ENCODE measurements around the gene SEC14L3. TPM values are rescaled to one million over a fixed set of nuclear protein-coding genes. Genes with fewer than 3 reads are reported as not detected.

SEC14L3 gene
- total RNA-seq, 2 experiments from 2014 or later, result not detected

DNA sequence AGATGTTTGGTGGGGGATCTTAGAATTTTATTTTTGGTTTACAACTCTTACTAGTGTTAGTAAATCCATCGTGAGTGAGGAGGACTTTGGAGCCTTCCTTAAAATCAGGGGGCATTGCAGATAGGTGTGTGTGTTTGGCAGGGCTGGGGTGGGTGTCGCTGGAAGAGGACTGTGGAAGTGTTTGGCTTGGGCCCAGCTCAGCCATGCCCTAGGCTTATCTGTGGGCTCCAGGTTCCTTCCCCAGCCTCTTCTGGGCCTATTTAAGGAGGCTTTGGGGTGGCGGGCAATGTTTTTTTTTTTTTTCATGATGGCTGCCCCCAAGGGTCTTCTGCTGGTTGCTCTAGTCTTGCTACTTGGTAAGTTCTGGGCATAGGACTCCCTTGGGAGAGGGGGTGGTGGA, 24.2 kb downstream of the SEC14L3 start:
- H3K27ac ChIP-seq (ENCODE audit: low read depth, low read length, poor library complexity, severe bottlenecking), result no peak overlapping the region
- intact Hi-C loops (cut with micrococcal nuclease; ENCODE audit: unreplicated experiment), result no loop called here
- no peaks in the 10 kb centered on the region for H3K79me2 ChIP-seq (ENCODE audit: insufficient read depth, low read depth, low read length)
- BruUV-seq (replicated peaks), result no TSS peak
- ChIA-PET CTCF (ENCODE audit: unreplicated experiment) (no interaction called here), POLR2A (no interaction called here)
- no peak overlapping the region for H2AFZ ChIP-seq (ENCODE audit: low read length)
- H3K9me2 ChIP-seq (ENCODE audit: insufficient read depth, low read length), result no peaks in the 10 kb centered on the region
- peaks cover 14% of the 10 kb centered on the region for H3K4me1 ChIP-seq (ENCODE audit: insufficient read depth, low read length, poor library complexity, severe bottlenecking)
- DNase-seq (ENCODE audit: low spot score), result no peak
- no peaks in the 10 kb centered on the region for H3K36me3 ChIP-seq (ENCODE audit: insufficient read depth, low read length)
- no peaks in the 10 kb centered on the region for H3K9me3 ChIP-seq (ENCODE audit: low read length)
- TF ChIP-seq, protein P1, sequence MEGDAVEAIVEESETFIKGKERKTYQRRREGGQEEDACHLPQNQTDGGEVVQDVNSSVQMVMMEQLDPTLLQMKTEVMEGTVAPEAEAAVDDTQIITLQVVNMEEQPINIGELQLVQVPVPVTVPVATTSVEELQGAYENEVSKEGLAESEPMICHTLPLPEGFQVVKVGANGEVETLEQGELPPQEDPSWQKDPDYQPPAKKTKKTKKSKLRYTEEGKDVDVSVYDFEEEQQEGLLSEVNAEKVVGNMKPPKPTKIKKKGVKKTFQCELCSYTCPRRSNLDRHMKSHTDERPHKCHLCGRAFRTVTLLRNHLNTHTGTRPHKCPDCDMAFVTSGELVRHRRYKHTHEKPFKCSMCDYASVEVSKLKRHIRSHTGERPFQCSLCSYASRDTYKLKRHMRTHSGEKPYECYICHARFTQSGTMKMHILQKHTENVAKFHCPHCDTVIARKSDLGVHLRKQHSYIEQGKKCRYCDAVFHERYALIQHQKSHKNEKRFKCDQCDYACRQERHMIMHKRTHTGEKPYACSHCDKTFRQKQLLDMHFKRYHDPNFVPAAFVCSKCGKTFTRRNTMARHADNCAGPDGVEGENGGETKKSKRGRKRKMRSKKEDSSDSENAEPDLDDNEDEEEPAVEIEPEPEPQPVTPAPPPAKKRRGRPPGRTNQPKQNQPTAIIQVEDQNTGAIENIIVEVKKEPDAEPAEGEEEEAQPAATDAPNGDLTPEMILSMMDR (conservative IDR thresholded peaks at IDR 0.05; ENCODE audit: low read length), result no peak
- no peak for TF ChIP-seq EZH2phosphoT487 (IDR thresholded peaks at IDR 0.05; ENCODE audit: borderline replicate concordance, low read depth, low read length)
- no peak overlapping the region for H3K4me3 ChIP-seq (ENCODE audit: low read depth, low read length, poor library complexity, severe bottlenecking)
- no peak overlapping the region for H3K4me2 ChIP-seq (ENCODE audit: low read length)
- no peaks in the 10 kb centered on the region for H4K20me1 ChIP-seq (ENCODE audit: insufficient read depth, low read length)

DNA sequence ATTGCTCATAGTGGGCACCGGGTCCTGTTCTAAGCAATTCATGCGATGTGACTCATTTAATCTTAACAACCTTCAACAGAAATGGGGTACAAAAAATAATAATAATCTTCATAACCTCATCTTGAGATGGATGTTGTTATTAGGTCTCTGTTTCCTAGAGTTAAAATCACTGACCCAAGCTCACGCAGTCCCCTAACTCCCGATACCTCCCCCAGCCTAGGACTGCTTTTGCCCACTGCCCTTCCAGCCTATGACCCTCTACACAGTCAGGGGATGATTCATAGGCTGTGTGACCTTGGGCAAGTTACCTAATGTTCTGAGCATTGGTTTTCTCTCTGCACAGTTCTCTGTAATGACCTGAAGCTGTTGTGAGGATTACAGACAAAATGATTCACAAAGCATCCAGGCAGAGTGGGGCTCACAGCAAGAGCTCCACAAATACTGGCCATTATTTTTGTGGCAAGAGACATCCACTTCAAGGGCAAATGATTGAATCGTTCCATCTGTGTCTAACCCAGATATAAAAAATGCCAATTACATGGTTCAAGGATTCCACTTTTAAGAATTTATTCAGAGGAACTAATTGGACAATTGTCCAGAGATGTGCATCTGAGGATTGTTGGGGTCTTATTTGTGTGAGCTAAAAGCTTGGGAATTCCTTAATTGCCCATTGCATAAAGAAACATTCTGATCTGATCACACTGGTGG, 26.2 kb downstream of the SEC14L3 start:
- no TSS peak for BruUV-seq (replicated peaks)
- peak overlapping the region; percentile 91; the same call in 1 of the 2 replicates for H2AFZ ChIP-seq (ENCODE audit: low read length)
- no peak for DNase-seq (ENCODE audit: low spot score)
- no peaks in the 10 kb centered on the region for H3K9me3 ChIP-seq (ENCODE audit: low read length)
- TF ChIP-seq, protein P1 (conservative IDR thresholded peaks at IDR 0.05; ENCODE audit: low read length), result peak; percentile 54; the same call in 1 of the 2 replicates
- TF ChIP-seq EZH2phosphoT487 (IDR thresholded peaks at IDR 0.05; ENCODE audit: borderline replicate concordance, low read depth, low read length), result no peak
- intact Hi-C loops (cut with micrococcal nuclease; ENCODE audit: unreplicated experiment), result loop anchor here (2.0 kb wide), 1 partner anchor 39 kb away; no protein-coding TSS in a partner anchor
- H3K79me2 ChIP-seq (ENCODE audit: insufficient read depth, low read depth, low read length), result no peaks in the 10 kb centered on the region
- H3K9me2 ChIP-seq (ENCODE audit: insufficient read depth, low read length), result no peaks in the 10 kb centered on the region
- POLR2A ChIA-PET, result interaction anchor here (1.1 to 1.2 kb wide), 2 partner anchors 53 to 263 kb away, joined by 3 read pairs; no protein-coding TSS in a partner anchor
- H3K27ac ChIP-seq (ENCODE audit: low read depth, low read length, poor library complexity, severe bottlenecking), result no peak overlapping the region
- H3K36me3 ChIP-seq (ENCODE audit: insufficient read depth, low read length), result no peaks in the 10 kb centered on the region
- peak overlapping the region; percentile 47; the same call in 1 of the 2 replicates for H3K4me2 ChIP-seq (ENCODE audit: low read length)
- no peak overlapping the region for H3K4me3 ChIP-seq (ENCODE audit: low read depth, low read length, poor library complexity, severe bottlenecking)
- H4K20me1 ChIP-seq (ENCODE audit: insufficient read depth, low read length), result no peaks in the 10 kb centered on the region
- peaks cover 31% of the 10 kb centered on the region for H3K4me1 ChIP-seq (ENCODE audit: insufficient read depth, low read length, poor library complexity, severe bottlenecking)
- CTCF ChIA-PET (ENCODE audit: unreplicated experiment), result interaction anchor here (1.6 kb wide), 1 partner anchor 10 kb away, joined by 5 read pairs; no protein-coding TSS in a partner anchor

Measured in OCI-LY7 (cell line).